Esophagus muscularis mucosa (tissue), 4 donors: Measurements from ENCODE around the gene ARPIN. TPM values are rescaled to one million over a fixed set of nuclear protein-coding genes. Genes with fewer than 3 reads are reported as not detected.
"Not testable (repeated sequence)": the region's sequence is repeated elsewhere in the genome, so short reads cannot be mapped to it uniquely, and the experiment has no call there.

ENCODE experiments used
- DNase-seq: peaks from one replicate; pipeline ENCODE4 v3.0.0-alpha.2; 2017; ENCODE audit errors: extremely low spot score
- H3K27ac ChIP-seq, 4 donors: fragments of 200-600 bp; sonication (generic); replicated peaks in 1 of 4; 1 replicate in 3 of 4; 2 replicates in 1 of 4; pipeline ENCODE4 v1.5.1; 2016 to 2019; ENCODE audit warnings: mild to moderate bottlenecking in 1 of 4
- H3K27me3 ChIP-seq, 4 donors: fragments of 200-600 bp; sonication (generic); one replicate each; pipeline versions ENCODE4 v1.5.1 to v1.6.0; 2016 to 2019
- H3K36me3 ChIP-seq, 4 donors: fragments of 200-600 bp; sonication (generic); one replicate each; pipeline ENCODE4 v1.5.1; 2016 to 2019
- H3K4me1 ChIP-seq, 4 donors: fragments of 200-600 bp; sonication (generic); one replicate each; pipeline ENCODE4 v1.5.1; 2016 to 2019
- H3K4me3 ChIP-seq, 4 donors: fragments of 200-600 bp; sonication (generic); 1 replicate in 2 of 4; 2 replicates in 2 of 4; pipeline ENCODE4 v1.5.1; 2016 to 2019; ENCODE audit warnings: mild to moderate bottlenecking in 4 of 4, moderate library complexity in 1 of 4
- H3K9me3 ChIP-seq, 4 donors: fragments of 200-600 bp; sonication (generic); 1 replicate in 3 of 4; 2 replicates in 1 of 4; pipeline ENCODE4 v1.5.1; 2016 to 2019
- EP300 ChIP-seq: sonication (generic); formaldehyde crosslinking; IDR thresholded peaks from one replicate; pipeline ENCODE4 v1.6.1; 2017; ENCODE audit warnings: antibody characterized with exemption
- POLR2A ChIP-seq: fragments of 450-650 bp; IDR thresholded peaks from one replicate; pipeline ENCODE4 v1.6.1; 2017; ENCODE audit warnings: antibody characterized with exemption, moderate library complexity, mild to moderate bottlenecking, low read depth
- POLR2AphosphoS5 ChIP-seq, 2 donors: sonication (generic); formaldehyde crosslinking; IDR thresholded peaks; one replicate each; pipeline ENCODE4 v1.6.1; 2017; ENCODE audit warnings: antibody characterized with exemption in 2 of 2
- WGBS: methylation state at CpG from one replicate; pipeline ENCODE4 v1.1.5; 2018; 5-methylcytosine and 5-hydroxymethylcytosine counted together
- intact Hi-C: fragments of 100-400 bp; cut with DNase I; formaldehyde crosslinking; loops from one replicate; pipeline ENCODE4 v1.15.1; 2023
- total RNA-seq, 4 donors: library from RNA; depleted of rRNA; stranded (reverse); fragments of >200 nt; gene quantifications; one replicate each; pipeline versions ENCODE4 v1.1.0 to v1.2.1, GENCODE V29; 2016
- TF ChIP-seq, protein P1 (sequence below), 3 experiments: fragments of 200-600 bp in 2 of 3; fragments of 450-650 bp in 1 of 3; sonication (generic) in 2 of 3; IDR thresholded peaks; one replicate each; pipeline ENCODE4 v1.5.1; 2017 to 2019; ENCODE audit warnings: antibody characterized with exemption in 3 of 3, mild to moderate bottlenecking in 2 of 3, moderate library complexity in 1 of 3

The ARPIN gene
- total RNA-seq, 4 donors from 2014 or later: 19.9 to 26.6 (median 25.4) TPM

- WGBS: 90% methylated on average over 3 of the region's 3 CpGs
These were observed 34.6 kb upstream of the ARPIN start for GRCh38 chr15:89947385-89947784.

GRCh38 chr15:89946681-89947299 is 34.0 kb upstream of the ARPIN start:
- H3K4me3 ChIP-seq: no peak overlapping the region
- WGBS: 88% methylated on average over 6 of the region's 6 CpGs
- H3K27me3 ChIP-seq: no peaks in the 10 kb centered on the region
- no peaks in the 10 kb centered on the region for H3K4me1 ChIP-seq
- intact Hi-C loops: no loop called here
- TF ChIP-seq, protein P1, sequence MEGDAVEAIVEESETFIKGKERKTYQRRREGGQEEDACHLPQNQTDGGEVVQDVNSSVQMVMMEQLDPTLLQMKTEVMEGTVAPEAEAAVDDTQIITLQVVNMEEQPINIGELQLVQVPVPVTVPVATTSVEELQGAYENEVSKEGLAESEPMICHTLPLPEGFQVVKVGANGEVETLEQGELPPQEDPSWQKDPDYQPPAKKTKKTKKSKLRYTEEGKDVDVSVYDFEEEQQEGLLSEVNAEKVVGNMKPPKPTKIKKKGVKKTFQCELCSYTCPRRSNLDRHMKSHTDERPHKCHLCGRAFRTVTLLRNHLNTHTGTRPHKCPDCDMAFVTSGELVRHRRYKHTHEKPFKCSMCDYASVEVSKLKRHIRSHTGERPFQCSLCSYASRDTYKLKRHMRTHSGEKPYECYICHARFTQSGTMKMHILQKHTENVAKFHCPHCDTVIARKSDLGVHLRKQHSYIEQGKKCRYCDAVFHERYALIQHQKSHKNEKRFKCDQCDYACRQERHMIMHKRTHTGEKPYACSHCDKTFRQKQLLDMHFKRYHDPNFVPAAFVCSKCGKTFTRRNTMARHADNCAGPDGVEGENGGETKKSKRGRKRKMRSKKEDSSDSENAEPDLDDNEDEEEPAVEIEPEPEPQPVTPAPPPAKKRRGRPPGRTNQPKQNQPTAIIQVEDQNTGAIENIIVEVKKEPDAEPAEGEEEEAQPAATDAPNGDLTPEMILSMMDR (IDR thresholded peaks at IDR 0.05): no peak
- no peak for TF ChIP-seq POLR2A
- no peak for TF ChIP-seq POLR2AphosphoS5 (IDR thresholded peaks at IDR 0.05)
- no peak for TF ChIP-seq EP300
- no peaks in the 10 kb centered on the region for H3K36me3 ChIP-seq
- no peak overlapping the region for H3K27ac ChIP-seq
- no peak for DNase-seq
- no peaks in the 10 kb centered on the region for H3K9me3 ChIP-seq

More at GRCh38 chr15:89947385-89947784, 34.6 kb upstream of the ARPIN start:
- DNase-seq: no peak
- TF ChIP-seq, protein P1 (IDR thresholded peaks at IDR 0.05): no peak
- TF ChIP-seq POLR2A: no peak
- TF ChIP-seq EP300: no peak
- no peak for TF ChIP-seq POLR2AphosphoS5 (IDR thresholded peaks at IDR 0.05)
- intact Hi-C loops: no loop called here
- no peaks in the 10 kb centered on the region for H3K36me3 ChIP-seq
- H3K27me3 ChIP-seq: no peaks in the 10 kb centered on the region
- no peak overlapping the region for H3K27ac ChIP-seq
- no peak overlapping the region for H3K4me3 ChIP-seq
- H3K4me1 ChIP-seq: no peaks in the 10 kb centered on the region
- no peaks in the 10 kb centered on the region for H3K9me3 ChIP-seq

DNA sequence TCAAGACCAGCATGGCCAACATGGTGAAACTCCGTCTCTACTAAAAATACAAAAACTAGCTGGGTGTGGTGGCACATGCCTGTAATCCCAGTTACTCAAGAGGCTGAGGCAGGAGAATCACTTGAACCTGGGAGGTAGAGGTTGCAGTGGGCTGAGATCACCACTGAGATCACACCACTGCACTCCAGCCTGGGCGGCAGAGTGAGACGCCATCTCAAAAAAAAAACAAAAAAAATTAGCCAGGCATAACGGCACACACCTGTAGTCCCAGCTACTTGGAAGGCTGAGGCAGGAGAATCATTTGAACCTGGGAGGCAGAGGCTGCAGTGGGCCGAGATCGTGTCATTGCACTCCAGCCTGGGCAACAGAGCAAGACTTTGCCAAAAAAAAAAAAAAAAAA is 31.0 kb upstream of the ARPIN start:
- intact Hi-C loops, H3K27ac ChIP-seq, H3K9me3 ChIP-seq, DNase-seq, H3K36me3 ChIP-seq, H3K4me1 ChIP-seq, H3K4me3 ChIP-seq, H3K27me3 ChIP-seq: not testable (repeated sequence)
- WGBS: 91% methylated on average over 6 of the region's 6 CpGs

- Histone ChIP-seq H3K4me3 (no peak overlapping the region), H3K9me3 (no peaks in the 10 kb centered on the region), H3K27ac (no peak overlapping the region), H3K36me3 (no peaks in the 10 kb centered on the region), H3K27me3 (no peaks in the 10 kb centered on the region), H3K4me1 (no peaks in the 10 kb centered on the region)
- intact Hi-C loops: no loop called here
- TF ChIP-seq POLR2AphosphoS5 (IDR thresholded peaks at IDR 0.05) (no peak), POLR2A (no peak)
- 65% methylated on average over 3 of the region's 3 CpGs for WGBS
- no peak for DNase-seq
These were observed 27.2 kb upstream of the ARPIN start for GRCh38 chr15:89939910-89940309.

DNA sequence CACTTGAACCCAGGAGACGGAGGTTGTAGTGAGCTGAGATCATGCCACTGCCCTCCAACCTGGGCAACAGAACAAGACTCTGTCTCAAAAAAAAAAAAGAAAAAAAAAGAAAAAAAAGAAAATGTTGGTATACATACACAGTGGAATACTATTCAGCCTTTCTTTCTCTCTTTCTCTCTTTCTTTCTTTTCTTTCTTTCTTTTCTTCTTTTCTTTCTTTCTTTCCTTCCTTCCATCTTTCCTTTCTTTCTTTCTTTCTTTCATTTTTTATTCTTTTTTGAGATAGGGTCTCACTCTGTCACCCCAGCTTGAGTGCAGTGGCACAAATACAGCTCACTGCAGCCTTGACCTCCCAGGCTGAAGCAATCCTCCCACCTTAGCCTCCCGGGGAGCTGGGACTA is 26.6 kb upstream of the ARPIN start:
- H3K27me3 ChIP-seq, H3K27ac ChIP-seq, H3K36me3 ChIP-seq, H3K4me1 ChIP-seq, H3K4me3 ChIP-seq, DNase-seq, intact Hi-C loops, H3K9me3 ChIP-seq: not testable (repeated sequence)
- 68% methylated on average over 2 of the region's 2 CpGs for WGBS

DNA sequence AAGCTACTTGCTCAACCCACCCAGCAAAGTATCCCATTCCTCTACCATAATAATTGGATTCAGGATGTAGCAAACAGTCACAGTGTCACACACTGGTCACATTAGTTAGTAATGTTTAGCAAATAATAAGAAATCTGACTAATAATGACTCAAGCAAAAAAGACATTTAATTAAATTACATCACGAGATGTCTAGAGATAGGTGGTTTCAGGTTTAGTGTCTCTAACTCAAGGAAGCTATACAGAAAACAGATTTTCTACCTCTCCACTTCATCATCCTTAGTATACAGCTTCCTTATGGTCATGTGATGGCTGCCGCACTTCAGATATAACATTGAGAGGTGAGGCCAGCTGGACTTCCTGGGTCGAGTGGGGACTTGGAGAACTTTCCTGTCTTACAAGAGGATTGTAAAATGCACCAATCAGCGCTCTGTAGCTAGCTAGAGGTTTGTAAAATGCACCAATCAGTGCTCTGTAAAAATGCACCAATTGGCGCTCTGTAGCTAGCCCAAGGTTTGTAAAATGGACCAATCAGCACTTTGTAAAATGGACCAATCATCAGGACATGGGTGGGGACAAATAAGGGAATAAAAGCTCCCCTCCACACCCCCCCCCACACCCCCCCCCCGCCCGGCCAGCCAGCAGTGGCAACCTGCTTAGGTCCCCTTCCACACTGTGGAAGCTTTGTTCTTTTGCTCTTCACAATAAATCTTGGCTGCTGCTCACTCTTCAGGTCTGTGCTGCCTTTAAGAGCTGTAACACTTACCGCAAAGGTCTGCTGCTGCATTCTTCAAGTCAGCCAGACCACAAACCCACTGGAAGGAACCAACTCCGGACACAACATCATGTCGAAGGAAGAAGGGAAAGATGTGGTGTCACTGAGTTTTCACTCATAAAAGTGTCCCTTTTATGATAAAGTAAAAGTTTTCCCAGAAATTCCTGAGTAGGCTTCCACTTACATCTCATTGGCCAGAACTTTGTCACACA is 24.9 kb upstream of the ARPIN start:
- Histone ChIP-seq H3K27ac (no peak overlapping the region), H3K36me3 (no peaks in the 10 kb centered on the region), H3K4me3 (no peak overlapping the region), H3K9me3 (no peaks in the 10 kb centered on the region), H3K27me3 (no peaks in the 10 kb centered on the region), H3K4me1 (no peaks in the 10 kb centered on the region)
- TF ChIP-seq POLR2A (no peak), EP300 (no peak), POLR2AphosphoS5 (IDR thresholded peaks at IDR 0.05) (no peak)
- TF ChIP-seq, protein P1 (IDR thresholded peaks at IDR 0.05): no peak
- no peak for DNase-seq
- 84% methylated on average over 8 of the region's 10 CpGs for WGBS
- intact Hi-C loops: no loop called here
